ENCODE data around the gene RPL18A. TPM values are rescaled to one million over a fixed set of nuclear protein-coding genes. Genes with fewer than 3 reads are reported as not detected.

RPL18A gene
- total and polyA plus RNA-seq, 2 of the 13 experiments (the other 11 are each of a cell fraction or from before 2014, with no cell fraction given), result 1,471 to 2,004 TPM

DNA sequence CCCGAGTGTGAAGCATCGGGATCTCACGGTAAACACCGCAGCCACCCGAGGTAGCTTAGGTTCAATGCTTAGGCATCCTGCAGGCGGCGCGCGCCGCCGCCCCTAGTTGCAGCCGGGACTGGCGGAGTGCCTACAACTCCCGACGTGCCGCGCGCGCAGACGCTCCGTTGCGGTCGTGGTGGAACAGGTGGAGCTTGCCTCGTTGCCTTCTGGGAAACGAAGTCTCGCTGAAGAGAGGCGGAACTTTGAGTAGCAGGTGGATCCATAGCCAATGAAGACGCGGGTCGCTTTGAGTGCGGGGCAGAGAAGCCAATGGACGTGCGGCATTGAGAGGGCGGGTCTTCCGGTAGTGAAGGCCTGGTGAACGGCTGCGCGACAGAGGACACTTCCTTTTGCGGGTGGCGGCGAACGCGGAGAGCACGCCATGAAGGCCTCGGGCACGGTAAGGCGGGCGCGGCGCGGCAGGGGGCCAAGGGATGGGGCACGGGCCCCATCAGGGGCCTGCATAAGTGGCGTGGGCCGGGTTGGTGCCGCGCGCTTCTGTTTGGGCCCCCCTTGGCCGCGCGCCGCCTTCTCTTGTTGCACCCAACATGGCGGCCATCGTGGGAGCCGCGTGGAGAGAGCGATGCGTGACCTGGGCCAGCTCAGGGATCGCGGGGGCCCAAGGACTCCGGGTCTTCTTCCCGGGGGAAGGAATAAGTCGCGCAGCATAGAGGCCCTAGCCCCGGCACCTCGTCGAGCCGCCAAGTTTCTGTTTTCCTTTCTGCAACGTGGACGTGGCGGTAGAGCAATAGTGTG is at the start of gene RPL18A (continued):
- TF ChIP-seq, protein P1, sequence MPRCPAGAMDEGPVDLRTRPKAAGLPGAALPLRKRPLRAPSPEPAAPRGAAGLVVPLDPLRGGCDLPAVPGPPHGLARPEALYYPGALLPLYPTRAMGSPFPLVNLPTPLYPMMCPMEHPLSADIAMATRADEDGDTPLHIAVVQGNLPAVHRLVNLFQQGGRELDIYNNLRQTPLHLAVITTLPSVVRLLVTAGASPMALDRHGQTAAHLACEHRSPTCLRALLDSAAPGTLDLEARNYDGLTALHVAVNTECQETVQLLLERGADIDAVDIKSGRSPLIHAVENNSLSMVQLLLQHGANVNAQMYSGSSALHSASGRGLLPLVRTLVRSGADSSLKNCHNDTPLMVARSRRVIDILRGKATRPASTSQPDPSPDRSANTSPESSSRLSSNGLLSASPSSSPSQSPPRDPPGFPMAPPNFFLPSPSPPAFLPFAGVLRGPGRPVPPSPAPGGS (CRISPR knock-in tag; IDR thresholded peaks at IDR 0.05), result no peak; the same call in 1 of the 2 replicates
- TF ChIP-seq, protein P2, sequence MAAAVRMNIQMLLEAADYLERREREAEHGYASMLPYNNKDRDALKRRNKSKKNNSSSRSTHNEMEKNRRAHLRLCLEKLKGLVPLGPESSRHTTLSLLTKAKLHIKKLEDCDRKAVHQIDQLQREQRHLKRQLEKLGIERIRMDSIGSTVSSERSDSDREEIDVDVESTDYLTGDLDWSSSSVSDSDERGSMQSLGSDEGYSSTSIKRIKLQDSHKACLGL (CRISPR knock-in tag; IDR thresholded peaks at IDR 0.05), result peak; percentile 80; the same call in 1 of the 2 replicates
- TF ChIP-seq, protein P3, sequence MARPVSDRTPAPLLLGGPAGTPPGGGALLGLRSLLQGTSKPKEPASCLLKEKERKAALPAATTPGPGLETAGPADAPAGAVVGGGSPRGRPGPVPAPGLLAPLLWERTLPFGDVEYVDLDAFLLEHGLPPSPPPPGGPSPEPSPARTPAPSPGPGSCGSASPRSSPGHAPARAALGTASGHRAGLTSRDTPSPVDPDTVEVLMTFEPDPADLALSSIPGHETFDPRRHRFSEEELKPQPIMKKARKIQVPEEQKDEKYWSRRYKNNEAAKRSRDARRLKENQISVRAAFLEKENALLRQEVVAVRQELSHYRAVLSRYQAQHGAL (CRISPR knock-in tag; IDR thresholded peaks at IDR 0.05; ENCODE audit: not compliant biosample characterization), result no peak
- TF ChIP-seq ZNF17 (CRISPR knock-in tag; IDR thresholded peaks at IDR 0.05) (no peak), ZNF10 (CRISPR knock-in tag; IDR thresholded peaks at IDR 0.05; ENCODE audit: borderline replicate concordance, low read depth) (no peak), ZNF317 (CRISPR knock-in tag; IDR thresholded peaks at IDR 0.05) (peak; percentile 32; the same call in 1 of the 2 replicates), SIX4 (CRISPR knock-in tag; IDR thresholded peaks at IDR 0.05) (no peak), MED8 (CRISPR knock-in tag; IDR thresholded peaks at IDR 0.05; ENCODE audit: insufficient replicate concordance) (peak; percentile 77), HMG20B (CRISPR knock-in tag; conservative IDR thresholded peaks at IDR 0.05) (no peak), ZNF343 (CRISPR knock-in tag; IDR thresholded peaks at IDR 0.05) (peak; percentile 39; the same call in 1 of the 2 replicates), RCOR2 (CRISPR knock-in tag; IDR thresholded peaks at IDR 0.05) (no peak), ZNF883 (CRISPR knock-in tag; IDR thresholded peaks at IDR 0.05; ENCODE audit: not compliant biosample characterization) (peak; percentile 93), ZNF547 (CRISPR knock-in tag; IDR thresholded peaks at IDR 0.05) (no peak; the same call in 1 of the 2 replicates), SALL1 (CRISPR knock-in tag; IDR thresholded peaks at IDR 0.05) (peak; percentile 77), SIN3A (IDR thresholded peaks at IDR 0.05; ENCODE audit: borderline replicate concordance, low read depth, low read length) (peak; percentile 90; the same call in 1 of the 2 replicates), ZNF20 (CRISPR knock-in tag; IDR thresholded peaks at IDR 0.05) (no peak), ZBTB7B (CRISPR knock-in tag; IDR thresholded peaks at IDR 0.05) (0 out of 2 replicates have a peak, but pooled peaks have one; percentile 47), KDM5B (CRISPR knock-in tag; IDR thresholded peaks at IDR 0.05; ENCODE audit: borderline replicate concordance) (no peak), ZBTB20 (CRISPR knock-in tag; IDR thresholded peaks at IDR 0.05; ENCODE audit: borderline replicate concordance, low read depth) (no peak), ZFP36L2 (CRISPR knock-in tag; IDR thresholded peaks at IDR 0.05) (no peak)
- TF ChIP-seq, protein P4, sequence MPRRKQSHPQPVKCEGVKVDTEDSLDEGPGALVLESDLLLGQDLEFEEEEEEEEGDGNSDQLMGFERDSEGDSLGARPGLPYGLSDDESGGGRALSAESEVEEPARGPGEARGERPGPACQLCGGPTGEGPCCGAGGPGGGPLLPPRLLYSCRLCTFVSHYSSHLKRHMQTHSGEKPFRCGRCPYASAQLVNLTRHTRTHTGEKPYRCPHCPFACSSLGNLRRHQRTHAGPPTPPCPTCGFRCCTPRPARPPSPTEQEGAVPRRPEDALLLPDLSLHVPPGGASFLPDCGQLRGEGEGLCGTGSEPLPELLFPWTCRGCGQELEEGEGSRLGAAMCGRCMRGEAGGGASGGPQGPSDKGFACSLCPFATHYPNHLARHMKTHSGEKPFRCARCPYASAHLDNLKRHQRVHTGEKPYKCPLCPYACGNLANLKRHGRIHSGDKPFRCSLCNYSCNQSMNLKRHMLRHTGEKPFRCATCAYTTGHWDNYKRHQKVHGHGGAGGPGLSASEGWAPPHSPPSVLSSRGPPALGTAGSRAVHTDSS (CRISPR knock-in tag; conservative IDR thresholded peaks at IDR 0.05), result no peak
- TF ChIP-seq, protein P5, sequence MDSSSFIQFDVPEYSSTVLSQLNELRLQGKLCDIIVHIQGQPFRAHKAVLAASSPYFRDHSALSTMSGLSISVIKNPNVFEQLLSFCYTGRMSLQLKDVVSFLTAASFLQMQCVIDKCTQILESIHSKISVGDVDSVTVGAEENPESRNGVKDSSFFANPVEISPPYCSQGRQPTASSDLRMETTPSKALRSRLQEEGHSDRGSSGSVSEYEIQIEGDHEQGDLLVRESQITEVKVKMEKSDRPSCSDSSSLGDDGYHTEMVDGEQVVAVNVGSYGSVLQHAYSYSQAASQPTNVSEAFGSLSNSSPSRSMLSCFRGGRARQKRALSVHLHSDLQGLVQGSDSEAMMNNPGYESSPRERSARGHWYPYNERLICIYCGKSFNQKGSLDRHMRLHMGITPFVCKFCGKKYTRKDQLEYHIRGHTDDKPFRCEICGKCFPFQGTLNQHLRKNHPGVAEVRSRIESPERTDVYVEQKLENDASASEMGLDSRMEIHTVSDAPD (CRISPR knock-in tag; IDR thresholded peaks at IDR 0.05), result no peak
- TF ChIP-seq, protein P6, sequence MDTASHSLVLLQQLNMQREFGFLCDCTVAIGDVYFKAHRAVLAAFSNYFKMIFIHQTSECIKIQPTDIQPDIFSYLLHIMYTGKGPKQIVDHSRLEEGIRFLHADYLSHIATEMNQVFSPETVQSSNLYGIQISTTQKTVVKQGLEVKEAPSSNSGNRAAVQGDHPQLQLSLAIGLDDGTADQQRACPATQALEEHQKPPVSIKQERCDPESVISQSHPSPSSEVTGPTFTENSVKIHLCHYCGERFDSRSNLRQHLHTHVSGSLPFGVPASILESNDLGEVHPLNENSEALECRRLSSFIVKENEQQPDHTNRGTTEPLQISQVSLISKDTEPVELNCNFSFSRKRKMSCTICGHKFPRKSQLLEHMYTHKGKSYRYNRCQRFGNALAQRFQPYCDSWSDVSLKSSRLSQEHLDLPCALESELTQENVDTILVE (CRISPR knock-in tag; IDR thresholded peaks at IDR 0.05), result no peak

Data from HepG2 (cell line).